HUES48 (cell line): ENCODE measurements around the gene IP6K3.
A peak's percentile ranks its signal among the peaks of the same experiment; 100 is the strongest.

ENCODE experiments used
- H3K27ac ChIP-seq: one replicate; pipeline ENCODE4 v1.7.0; 2013; ENCODE audit warnings: low read depth, low read length, inconsistent platforms
- H3K27me3 ChIP-seq: 2 replicates; pipeline ENCODE4 v1.6.1; 2013; ENCODE audit warnings: mild to moderate bottlenecking, low read length; ENCODE audit not compliant: control insufficient read depth, insufficient read depth
- H3K36me3 ChIP-seq: 2 replicates; pipeline ENCODE4 v1.6.1; 2013; ENCODE audit warnings: low read length; ENCODE audit not compliant: control insufficient read depth, insufficient read depth
- H3K4me1 ChIP-seq: 2 replicates; pipeline ENCODE4 v1.6.1; 2013; ENCODE audit warnings: mild to moderate bottlenecking, low read length; ENCODE audit not compliant: control insufficient read depth, insufficient read depth
- H3K4me3 ChIP-seq: 2 replicates; pipeline ENCODE4 v1.5.1; 2013; ENCODE audit warnings: mild to moderate bottlenecking, low read depth, low read length
- H3K9ac ChIP-seq: 2 replicates; pipeline ENCODE4 v1.6.1; 2013; ENCODE audit warnings: mild to moderate bottlenecking, low read depth, low read length, moderate library complexity
- H3K9me3 ChIP-seq: 2 replicates; pipeline ENCODE4 v1.6.1; 2013; ENCODE audit warnings: low read length; ENCODE audit not compliant: control insufficient read depth, insufficient read depth

Gene IP6K3

DNA sequence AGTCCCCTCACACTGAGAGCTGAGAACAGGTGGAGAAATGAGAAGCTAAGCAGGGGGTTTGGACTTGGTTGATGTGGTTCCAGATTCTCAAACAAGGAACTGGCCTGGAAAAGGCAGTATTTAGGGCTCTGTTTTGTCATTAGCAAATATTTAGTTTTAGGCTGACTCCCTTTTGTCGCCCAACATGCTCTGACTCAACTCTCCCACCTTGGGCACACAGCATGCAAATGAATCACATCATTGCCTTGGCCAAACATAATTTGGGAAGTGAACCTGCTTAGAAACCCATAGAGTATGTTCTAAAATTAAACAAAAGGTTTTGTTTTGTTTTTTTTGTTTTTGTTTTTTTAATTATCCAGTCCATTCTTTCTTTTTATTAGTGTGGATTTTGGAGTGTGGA is 25.7 kb downstream of the IP6K3 start:
- Histone ChIP-seq H3K4me1 (peaks cover 14% of the 10 kb centered on the region), H3K9ac (no peak overlapping the region), H3K27me3 (no peaks in the 10 kb centered on the region), H3K27ac (no peak overlapping the region), H3K36me3 (no peaks in the 10 kb centered on the region), H3K9me3 (no peaks in the 10 kb centered on the region), H3K4me3 (no peak overlapping the region)

GRCh38 chr6:33719326-33719987 is 27.2 kb downstream of the IP6K3 start:
- H3K9ac ChIP-seq, result no peak overlapping the region
- no peaks in the 10 kb centered on the region for H3K27me3 ChIP-seq
- H3K9me3 ChIP-seq, result no peaks in the 10 kb centered on the region
- peaks cover 7% of the 10 kb centered on the region; the same call in 1 of the 2 replicates for H3K4me1 ChIP-seq
- H3K27ac ChIP-seq, result no peak overlapping the region
- no peak overlapping the region for H3K4me3 ChIP-seq
- H3K36me3 ChIP-seq, result no peaks in the 10 kb centered on the region

DNA sequence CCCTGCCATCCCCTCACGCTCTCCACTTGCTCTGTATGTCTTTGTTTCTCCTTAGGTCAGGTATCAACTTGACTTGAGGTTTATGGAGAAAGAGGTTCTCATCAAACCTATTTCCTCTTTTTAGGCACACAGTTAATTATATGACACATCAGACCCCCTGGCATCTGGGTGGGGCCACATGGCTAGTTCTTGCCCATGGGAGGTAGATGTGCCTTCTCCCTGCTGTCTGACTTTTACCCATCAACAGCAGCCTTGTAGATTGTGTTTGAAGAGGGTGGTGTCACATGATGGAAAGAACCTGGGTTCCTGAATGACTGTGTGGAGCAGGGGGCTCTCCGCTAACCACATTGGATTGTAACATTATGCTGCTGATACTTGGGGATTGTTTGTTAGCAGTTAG is 28.0 kb downstream of the IP6K3 start:
- H3K27me3 ChIP-seq, result no peaks in the 10 kb centered on the region
- 0 out of 2 replicates have a peak, but pooled peaks cover 5% of the 10 kb centered on the region for H3K4me1 ChIP-seq
- no peaks in the 10 kb centered on the region for H3K36me3 ChIP-seq
- H3K27ac ChIP-seq, result no peak overlapping the region
- H3K4me3 ChIP-seq, result no peak overlapping the region
- no peaks in the 10 kb centered on the region for H3K9me3 ChIP-seq
- H3K9ac ChIP-seq, result no peak overlapping the region

- Histone ChIP-seq H3K4me3 (no peak overlapping the region), H3K4me1 (0 out of 2 replicates have a peak, but pooled peaks cover 5% of the 10 kb centered on the region), H3K27me3 (no peaks in the 10 kb centered on the region), H3K9me3 (no peaks in the 10 kb centered on the region), H3K36me3 (no peaks in the 10 kb centered on the region), H3K27ac (no peak overlapping the region), H3K9ac (no peak overlapping the region)
Measured at GRCh38 chr6:33717934-33718455, 28.7 kb downstream of the IP6K3 start.

GRCh38 chr6:33716890-33717632 is 29.6 kb downstream of the IP6K3 start:
- no peak overlapping the region for H3K9ac ChIP-seq
- H3K4me3 ChIP-seq, result no peak overlapping the region
- H3K4me1 ChIP-seq, result 0 out of 2 replicates have a peak, but pooled peaks cover 5% of the 10 kb centered on the region
- H3K36me3 ChIP-seq, result no peaks in the 10 kb centered on the region
- no peaks in the 10 kb centered on the region for H3K9me3 ChIP-seq
- H3K27ac ChIP-seq, result no peak overlapping the region
- no peaks in the 10 kb centered on the region for H3K27me3 ChIP-seq

GRCh38 chr6:33716379-33716778 is 30.3 kb downstream of the IP6K3 start:
- no peaks in the 10 kb centered on the region for H3K27me3 ChIP-seq
- no peaks in the 10 kb centered on the region for H3K9me3 ChIP-seq
- peaks cover 8% of the 10 kb centered on the region; the same call in 1 of the 2 replicates for H3K4me1 ChIP-seq
- H3K36me3 ChIP-seq, result no peaks in the 10 kb centered on the region
- no peak overlapping the region for H3K9ac ChIP-seq
- no peak overlapping the region for H3K27ac ChIP-seq
- H3K4me3 ChIP-seq, result no peak overlapping the region

DNA sequence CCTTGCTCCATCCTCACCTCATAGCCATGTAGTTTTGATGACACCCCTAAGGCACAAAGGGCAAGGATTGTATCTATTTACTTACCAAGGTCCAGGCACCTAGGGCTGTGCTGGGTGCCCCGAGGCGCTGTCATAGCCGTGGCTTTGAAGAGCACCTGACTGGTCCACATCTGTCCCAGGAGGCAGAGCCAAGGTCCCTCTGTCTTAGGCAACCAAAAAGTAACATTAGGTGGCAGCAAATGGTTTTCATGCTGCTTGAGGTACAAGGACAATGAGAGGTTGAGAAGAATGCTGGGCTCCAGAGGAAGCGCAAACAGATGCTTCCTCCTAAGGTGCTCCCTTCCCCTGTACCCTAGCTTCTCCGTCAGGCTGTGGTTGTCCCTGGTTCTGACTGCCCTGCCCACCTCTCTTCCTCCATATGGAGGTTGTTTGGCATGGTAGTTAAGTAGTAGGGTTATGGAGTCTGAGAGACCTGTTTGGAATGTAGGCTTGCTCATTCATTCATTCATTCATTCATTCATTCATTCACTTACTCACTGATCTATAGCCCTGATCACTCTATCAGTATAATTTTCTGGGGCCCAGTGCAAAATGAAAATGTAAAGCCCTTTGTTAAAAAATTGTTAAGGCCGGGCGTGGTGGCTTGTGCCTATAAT is 32.2 kb downstream of the IP6K3 start:
- H3K9me3 ChIP-seq, result no peaks in the 10 kb centered on the region

GRCh38 chr6:33713786-33714185 is 32.9 kb downstream of the IP6K3 start:
- Histone ChIP-seq H3K27ac (no peak overlapping the region), H3K4me3 (no peak overlapping the region), H3K27me3 (no peaks in the 10 kb centered on the region), H3K36me3 (peaks cover 18% of the 10 kb centered on the region), H3K4me1 (peaks cover 14% of the 10 kb centered on the region; the same call in 1 of the 2 replicates), H3K9me3 (no peaks in the 10 kb centered on the region), H3K9ac (no peak overlapping the region)

More for the DNA sequence above, 32.2 kb downstream of the IP6K3 start:
- Histone ChIP-seq H3K27me3 (no peaks in the 10 kb centered on the region), H3K4me3 (no peak overlapping the region), H3K9ac (no peak overlapping the region), H3K36me3 (peaks cover 10% of the 10 kb centered on the region), H3K4me1 (peaks cover 14% of the 10 kb centered on the region; the same call in 1 of the 2 replicates), H3K27ac (no peak overlapping the region)

DNA sequence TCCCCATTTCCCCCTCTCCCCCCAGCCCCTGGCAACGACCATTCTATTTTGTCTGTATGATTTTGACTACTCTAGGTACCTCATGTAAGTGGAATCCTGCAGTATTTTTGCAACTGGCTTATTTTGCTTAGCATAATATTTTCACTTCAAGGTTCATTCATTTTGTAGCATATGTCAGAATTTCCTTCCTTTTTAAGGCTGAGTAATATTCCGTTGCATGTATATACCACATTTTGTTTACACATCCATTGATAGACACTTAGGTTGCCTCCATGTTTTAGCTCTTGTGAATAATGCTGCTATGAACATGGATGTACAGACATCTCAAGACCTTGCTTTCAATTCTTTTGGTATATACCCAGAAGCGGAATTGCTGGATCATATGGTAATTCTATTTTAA is 33.8 kb downstream of the IP6K3 start:
- no peak overlapping the region for H3K4me3 ChIP-seq
- H3K4me1 ChIP-seq, result peaks cover 14% of the 10 kb centered on the region; the same call in 1 of the 2 replicates
- no peak overlapping the region for H3K27ac ChIP-seq
- peaks cover 26% of the 10 kb centered on the region for H3K36me3 ChIP-seq
- H3K9ac ChIP-seq, result no peak overlapping the region
- H3K27me3 ChIP-seq, result no peaks in the 10 kb centered on the region
- H3K9me3 ChIP-seq, result no peaks in the 10 kb centered on the region

- H3K9ac ChIP-seq, result peak within 1 kb of the TSS; percentile 96
Measured at GRCh38 chr6:33711140-33712129, 35.3 kb downstream of the IP6K3 start, which contains the start of gene UQCC2. TSS of gene UQCC2 (minus strand) at chr6:33711700. CDS start at chr6:33711686, 14 bp downstream.

More at GRCh38 chr6:33711140-33712129, 35.3 kb downstream of the IP6K3 start, which contains the start of gene UQCC2:
- Histone ChIP-seq H3K9me3 (no peaks in the 10 kb centered on the region), H3K27ac (peak within 1 kb of the TSS; percentile 96), H3K4me3 (peak within 1 kb of the TSS; percentile 80), H3K4me1 (peaks cover 15% of the 10 kb centered on the region; the same call in 1 of the 2 replicates), H3K27me3 (no peaks in the 10 kb centered on the region), H3K36me3 (peaks cover 32% of the 10 kb centered on the region)
